Measurements from ENCODE around the gene AICDA. TPM values are rescaled to one million over a fixed set of nuclear protein-coding genes. Genes with fewer than 3 reads are reported as not detected.

The AICDA gene
- total RNA-seq, 1 donor from 2014 or later, result not detected

- Mint-ChIP-seq H3K27ac (no peak overlapping the region), H3K4me3 (no peak overlapping the region), H3K36me3 (no peaks in the 10 kb centered on the region), H3K27me3 (ENCODE audit: low read depth) (no peaks in the 10 kb centered on the region), H3K4me1 (no peaks in the 10 kb centered on the region), H3K9me3 (no peaks in the 10 kb centered on the region)
- DNase-seq (ENCODE audit: low spot score in 2 of 2, unreplicated experiment in 2 of 2), result no peak
- no peak for TF ChIP-seq CTCF (IDR thresholded peaks at IDR 0.05; ENCODE audit: unreplicated experiment)
Observed at GRCh38 chr12:8648576-8649205, 36.0 kb upstream of the AICDA start.

GRCh38 chr12:8647968-8648367, 35.3 kb upstream of the AICDA start:
- Mint-ChIP-seq H3K27ac (no peak overlapping the region), H3K27me3 (ENCODE audit: low read depth) (no peaks in the 10 kb centered on the region), H3K36me3 (no peaks in the 10 kb centered on the region), H3K9me3 (no peaks in the 10 kb centered on the region), H3K4me1 (no peaks in the 10 kb centered on the region), H3K4me3 (no peak overlapping the region)
- TF ChIP-seq CTCF (IDR thresholded peaks at IDR 0.05; ENCODE audit: unreplicated experiment), result no peak
- no peak for DNase-seq (ENCODE audit: low spot score in 2 of 2, unreplicated experiment in 2 of 2)

DNA sequence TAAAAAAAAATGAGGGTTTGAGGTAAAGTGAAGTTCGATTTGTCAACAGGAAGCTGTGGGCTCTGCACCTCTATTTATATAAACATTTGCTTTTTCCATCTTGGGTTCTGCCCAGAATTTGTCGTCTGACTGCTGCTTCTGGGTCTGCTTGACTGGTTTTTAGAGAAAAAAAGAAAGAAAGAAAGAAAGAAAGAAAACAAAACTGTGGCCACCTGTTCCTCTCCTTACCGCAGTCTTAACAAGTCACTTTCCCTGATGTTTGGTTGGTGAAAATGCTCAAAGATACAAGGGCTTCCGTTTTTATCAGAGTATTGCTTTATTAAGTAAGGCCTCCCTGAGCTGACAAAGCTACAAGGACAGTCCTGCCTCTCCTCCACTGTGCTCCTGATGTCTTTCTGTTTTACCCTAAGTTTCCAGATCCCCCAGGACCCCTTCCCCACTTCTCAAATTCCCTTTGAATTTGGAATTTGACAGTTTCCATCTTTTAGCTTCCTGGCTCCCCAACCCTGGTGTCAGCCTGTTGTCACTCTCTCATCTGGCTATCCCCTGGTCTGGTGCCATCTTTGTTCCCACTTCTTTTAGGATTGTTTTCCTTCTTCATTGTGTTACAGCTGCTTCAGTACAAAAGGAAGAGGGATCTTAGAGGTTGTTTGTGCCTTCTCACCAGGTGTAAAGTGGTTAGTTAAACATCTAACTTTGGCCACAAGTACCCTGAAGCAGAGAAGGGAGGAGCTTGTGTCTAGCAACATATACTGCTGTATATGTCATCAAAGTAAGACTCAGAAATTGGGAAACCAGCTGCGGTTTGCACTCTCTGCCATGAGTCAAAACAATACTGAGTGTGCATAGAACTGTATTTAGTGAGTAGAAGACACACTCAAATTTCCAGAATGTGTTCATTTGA, 31.9 kb upstream of the AICDA start:
- no peak overlapping the region for H3K4me3 Mint-ChIP-seq
- no peak overlapping the region for H3K27ac Mint-ChIP-seq
- no peak for TF ChIP-seq CTCF (IDR thresholded peaks at IDR 0.05; ENCODE audit: unreplicated experiment)
- no peaks in the 10 kb centered on the region for H3K27me3 Mint-ChIP-seq (ENCODE audit: low read depth)
- no peaks in the 10 kb centered on the region for H3K36me3 Mint-ChIP-seq
- DNase-seq (ENCODE audit: low spot score in 2 of 2, unreplicated experiment in 2 of 2), result no peak
- H3K9me3 Mint-ChIP-seq, result no peaks in the 10 kb centered on the region
- no peaks in the 10 kb centered on the region for H3K4me1 Mint-ChIP-seq

GRCh38 chr12:8642775-8643174, 30.1 kb upstream of the AICDA start:
- no peak for DNase-seq (ENCODE audit: low spot score in 2 of 2, unreplicated experiment in 2 of 2)
- Mint-ChIP-seq H3K27ac (no peak overlapping the region), H3K36me3 (no peaks in the 10 kb centered on the region), H3K4me3 (no peak overlapping the region), H3K9me3 (no peaks in the 10 kb centered on the region), H3K4me1 (no peaks in the 10 kb centered on the region), H3K27me3 (ENCODE audit: low read depth) (no peaks in the 10 kb centered on the region)
- no peak for TF ChIP-seq CTCF (IDR thresholded peaks at IDR 0.05; ENCODE audit: unreplicated experiment)

GRCh38 chr12:8639936-8640335, 27.3 kb upstream of the AICDA start:
- Mint-ChIP-seq H3K4me1 (peaks cover 11% of the 10 kb centered on the region), H3K9me3 (no peaks in the 10 kb centered on the region), H3K36me3 (no peaks in the 10 kb centered on the region), H3K4me3 (no peak overlapping the region), H3K27ac (no peak overlapping the region), H3K27me3 (ENCODE audit: low read depth) (no peaks in the 10 kb centered on the region)
- DNase-seq (ENCODE audit: low spot score in 2 of 2, unreplicated experiment in 2 of 2), result no peak
- TF ChIP-seq CTCF (IDR thresholded peaks at IDR 0.05; ENCODE audit: unreplicated experiment), result no peak
